ENCODE data around the gene BMPR1A.

DNA sequence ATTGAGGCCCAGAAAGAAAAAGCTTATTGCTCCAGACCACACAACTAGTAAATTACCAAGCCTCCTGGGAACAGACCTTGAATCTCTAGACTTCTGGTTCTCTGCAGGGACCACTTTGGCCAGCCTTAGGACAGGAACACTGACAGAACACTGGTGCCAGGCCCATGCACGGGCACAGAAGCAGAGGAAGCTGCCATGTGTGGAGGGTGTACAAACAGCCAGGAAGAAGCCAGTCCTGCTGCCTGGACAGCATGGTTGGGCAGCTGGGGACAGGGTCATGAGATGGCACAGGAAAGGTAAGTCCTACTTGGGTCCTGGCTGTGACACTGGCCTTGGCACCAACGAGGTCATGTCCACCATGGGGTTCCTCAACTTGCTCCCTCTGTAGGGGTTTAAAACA, 181.8 kb downstream of the BMPR1A start:
- TF ChIP-seq CTCF (optimal IDR thresholded peaks at IDR 0.05 in 1 of 3, IDR thresholded peaks at IDR 0.05 in 1 of 3, conservative IDR thresholded peaks at IDR 0.05 in 1 of 3; ENCODE audit: extremely low read depth in 1 of 3, insufficient read depth in 2 of 3, low read length in 3 of 3) = no peak
- no peak for TF ChIP-seq EZH2 (IDR thresholded peaks at IDR 0.05; ENCODE audit: low read length)
